SHP77 treated with DMSO at 0.1 percent for 48 hours (cell line): ENCODE results near the gene STRN3.
"Not testable (repeated sequence)": the region's sequence is repeated elsewhere in the genome, so short reads cannot be mapped to it uniquely, and the experiment has no call there.

Experiments used
- DNase-seq: peaks from one replicate; lab custom pipeline; 2025; lab: John Stamatoyannopoulos, UW

Gene STRN3, protein sequence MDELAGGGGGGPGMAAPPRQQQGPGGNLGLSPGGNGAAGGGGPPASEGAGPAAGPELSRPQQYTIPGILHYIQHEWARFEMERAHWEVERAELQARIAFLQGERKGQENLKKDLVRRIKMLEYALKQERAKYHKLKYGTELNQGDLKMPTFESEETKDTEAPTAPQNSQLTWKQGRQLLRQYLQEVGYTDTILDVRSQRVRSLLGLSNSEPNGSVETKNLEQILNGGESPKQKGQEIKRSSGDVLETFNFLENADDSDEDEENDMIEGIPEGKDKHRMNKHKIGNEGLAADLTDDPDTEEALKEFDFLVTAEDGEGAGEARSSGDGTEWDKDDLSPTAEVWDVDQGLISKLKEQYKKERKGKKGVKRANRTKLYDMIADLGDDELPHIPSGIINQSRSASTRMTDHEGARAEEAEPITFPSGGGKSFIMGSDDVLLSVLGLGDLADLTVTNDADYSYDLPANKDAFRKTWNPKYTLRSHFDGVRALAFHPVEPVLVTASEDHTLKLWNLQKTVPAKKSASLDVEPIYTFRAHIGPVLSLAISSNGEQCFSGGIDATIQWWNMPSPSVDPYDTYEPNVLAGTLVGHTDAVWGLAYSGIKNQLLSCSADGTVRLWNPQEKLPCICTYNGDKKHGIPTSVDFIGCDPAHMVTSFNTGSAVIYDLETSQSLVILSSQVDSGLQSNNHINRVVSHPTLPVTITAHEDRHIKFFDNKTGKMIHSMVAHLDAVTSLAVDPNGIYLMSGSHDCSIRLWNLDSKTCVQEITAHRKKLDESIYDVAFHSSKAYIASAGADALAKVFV

DNA sequence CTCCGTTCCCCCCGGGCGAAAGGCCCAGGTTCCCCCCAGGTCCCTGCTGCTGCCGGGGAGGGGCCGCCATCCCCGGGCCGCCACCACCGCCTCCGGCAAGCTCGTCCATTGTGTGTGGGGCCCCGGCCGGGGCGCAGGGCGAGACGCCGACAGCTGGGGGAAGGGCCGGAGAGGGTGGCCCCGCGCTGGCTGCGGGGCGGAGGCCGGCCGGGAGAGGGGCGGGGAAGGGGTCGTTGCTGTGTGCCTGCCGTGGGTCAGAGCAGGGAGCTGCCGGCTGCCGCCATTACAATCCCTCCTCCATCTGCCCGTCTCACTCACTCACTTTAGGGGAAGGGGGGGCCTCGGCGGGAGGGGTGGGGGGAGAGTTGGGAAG is at the start of gene STRN3:
STRN3 (minus strand) TSS at position 303 of the 373 bp plus-strand sequence; CDS start at position 109, 194 bp downstream.
- DNase-seq: no peak

- no peak for DNase-seq
Measured at GRCh38 chr14:31075144-31075543, 49.0 kb upstream of the STRN3 start.

- DNase-seq: no peak
Measured at GRCh38 chr14:31071151-31071550, 45.0 kb upstream of the STRN3 start.

- no peak for DNase-seq
Measured at GRCh38 chr14:31070431-31070830, 44.3 kb upstream of the STRN3 start.

GRCh38 chr14:31069343-31069742 is 43.2 kb upstream of the STRN3 start:
- DNase-seq: no peak

GRCh38 chr14:31068235-31068634 is 42.1 kb upstream of the STRN3 start:
- no peak for DNase-seq

GRCh38 chr14:31062908-31063307 is 36.7 kb upstream of the STRN3 start:
- not testable (repeated sequence) for DNase-seq

GRCh38 chr14:31060253-31060875 is 34.2 kb upstream of the STRN3 start:
- DNase-seq: no peak

GRCh38 chr14:31059152-31059924 is 33.2 kb upstream of the STRN3 start:
- DNase-seq: no peak

DNA sequence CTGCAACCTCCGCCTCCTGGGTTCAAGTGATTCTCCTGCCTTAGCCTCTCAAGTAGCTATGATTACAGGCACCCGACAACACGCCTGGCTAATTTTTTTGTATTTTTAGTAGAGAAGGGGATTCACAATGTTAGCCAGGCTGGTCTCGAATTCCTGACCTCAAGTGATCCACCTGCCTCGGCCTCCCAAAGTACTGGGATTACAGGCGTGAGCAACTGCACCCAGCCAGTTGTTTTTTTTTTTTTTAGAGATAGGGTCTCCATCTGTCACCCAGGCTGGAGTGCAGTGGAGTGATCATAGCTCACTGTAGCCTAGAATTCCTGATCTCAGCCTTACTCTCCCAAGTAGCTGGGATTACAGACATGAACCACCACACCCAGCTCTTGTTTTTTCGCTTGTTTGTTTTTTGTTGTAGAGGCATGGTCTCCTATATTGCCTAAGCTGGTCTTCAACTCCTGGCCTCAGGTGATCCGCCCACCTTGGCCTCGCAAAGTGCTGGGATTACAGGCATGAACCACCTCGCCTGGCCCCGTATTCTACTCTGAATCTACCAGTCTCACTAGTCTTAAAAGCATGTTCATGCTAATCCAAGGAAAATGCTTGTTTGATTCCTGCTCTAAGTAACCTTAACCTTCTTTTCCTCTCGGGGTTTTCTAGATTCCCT is 31.7 kb upstream of the STRN3 start:
- DNase-seq: no peak

- DNase-seq: no peak
Measured at GRCh38 chr14:31057035-31057434, 30.9 kb upstream of the STRN3 start.

- DNase-seq: not testable (repeated sequence)
Measured at GRCh38 chr14:31052905-31053586, 26.9 kb upstream of the STRN3 start.

DNA sequence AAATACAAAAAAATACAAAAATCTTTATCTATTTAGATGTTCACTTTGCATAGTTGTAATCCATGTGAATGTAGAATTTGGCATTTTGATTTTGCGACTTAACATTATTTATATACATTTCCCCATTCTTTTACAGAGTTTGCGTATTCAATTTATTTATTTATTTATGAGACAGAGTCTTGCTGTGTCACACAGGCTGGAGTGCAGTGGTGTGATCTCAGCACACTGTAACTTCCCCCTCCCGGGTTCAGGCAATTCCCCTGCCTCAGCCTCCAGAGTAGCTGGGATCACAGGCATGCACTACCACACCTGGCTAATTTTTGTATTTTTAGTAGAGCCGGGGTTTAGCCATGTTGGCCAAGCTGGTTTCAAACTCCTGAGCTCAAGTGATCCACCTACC is 25.3 kb upstream of the STRN3 start:
- no peak for DNase-seq

- DNase-seq: no peak
Measured at GRCh38 chr14:31051023-31051422, 24.8 kb upstream of the STRN3 start.

- no peak for DNase-seq
Measured at GRCh38 chr14:31047503-31047902, 21.3 kb upstream of the STRN3 start.

DNA sequence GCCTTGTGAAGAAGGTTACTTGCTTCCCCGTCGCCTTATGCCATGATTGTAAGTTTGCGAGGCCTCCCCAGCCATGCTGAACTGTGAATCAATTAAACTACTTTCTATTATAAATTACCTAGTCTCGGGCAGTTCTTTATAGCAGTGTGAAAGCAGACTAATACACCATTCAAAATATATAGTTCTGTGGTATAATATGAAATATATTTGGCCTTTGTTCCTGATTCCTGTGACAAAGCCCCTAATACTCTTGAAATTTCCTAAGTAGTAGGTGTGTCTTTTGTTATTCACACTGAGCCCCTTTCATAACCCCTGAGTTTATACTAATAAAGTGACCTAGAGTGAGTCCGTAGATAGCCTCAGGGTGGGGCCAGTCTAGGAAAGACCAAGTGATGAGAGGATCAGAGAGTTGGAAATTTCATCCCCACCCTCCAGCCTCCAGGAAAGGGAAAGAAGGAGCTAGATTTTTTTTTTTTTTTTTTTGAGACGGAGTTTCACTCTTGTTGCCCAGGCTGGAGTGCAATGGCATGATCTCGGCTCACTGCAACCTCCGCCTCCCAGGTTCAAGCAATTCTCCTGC is 19.4 kb upstream of the STRN3 start:
- DNase-seq: no peak

DNA sequence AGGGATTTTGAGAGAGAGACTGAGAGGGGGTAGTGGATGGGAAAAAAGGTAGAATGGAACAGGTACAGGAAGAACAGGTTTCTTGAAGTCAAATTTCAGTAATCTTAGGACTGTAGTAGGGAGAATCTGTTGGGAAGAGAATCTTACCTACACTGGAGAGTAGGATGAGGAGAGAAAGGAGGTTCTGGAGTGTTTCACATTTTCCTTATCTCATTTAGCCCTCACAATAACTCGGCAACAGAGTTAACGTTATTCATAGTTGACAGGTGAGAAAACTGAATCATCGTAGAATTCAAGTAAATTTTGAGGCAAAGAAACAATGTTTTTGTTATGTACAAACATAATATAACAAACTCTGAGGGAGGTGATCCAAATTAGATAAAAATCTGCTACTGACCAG is 17.2 kb upstream of the STRN3 start:
- no peak for DNase-seq

DNA sequence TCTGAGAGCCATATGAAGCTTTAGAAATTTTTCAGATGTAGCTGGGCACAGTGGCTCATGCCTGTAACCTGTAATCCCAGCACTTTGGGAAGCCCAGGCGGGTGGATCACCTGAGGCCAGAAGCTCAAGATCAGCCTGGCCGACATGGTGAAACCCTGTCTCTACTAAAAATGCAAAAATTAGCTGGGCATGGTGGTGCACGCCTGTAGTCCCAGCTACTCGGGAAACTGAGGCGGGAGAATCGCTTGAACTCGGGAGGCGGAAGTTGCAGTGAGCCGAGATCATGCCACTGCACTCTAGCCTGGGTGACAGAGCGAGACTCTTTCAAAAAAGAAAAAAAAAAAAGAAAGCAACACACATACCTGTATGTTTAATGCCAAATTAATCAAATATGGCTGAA is 16.7 kb upstream of the STRN3 start:
- DNase-seq: not testable (repeated sequence)

DNA sequence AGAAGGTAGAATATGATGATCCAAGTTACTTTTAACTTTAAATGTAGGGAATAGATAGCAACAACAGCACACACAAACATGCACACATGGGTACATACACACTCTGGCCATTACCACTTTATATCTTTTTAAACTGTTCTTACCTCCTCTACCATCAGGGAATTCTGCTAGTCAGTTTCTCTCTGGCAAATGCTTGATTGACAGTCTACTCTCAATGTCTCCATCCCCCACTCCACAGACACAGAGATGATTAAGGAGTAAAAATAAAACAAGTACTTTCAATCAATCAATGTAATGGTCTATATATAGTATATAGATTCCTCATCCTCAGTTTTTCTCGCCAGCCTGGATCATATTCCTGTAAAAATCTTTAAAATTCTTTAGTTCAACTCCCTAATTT is 16.1 kb upstream of the STRN3 start:
- no peak for DNase-seq

GRCh38 chr14:31038521-31039166 is 12.5 kb upstream of the STRN3 start:
- DNase-seq: no peak
